ENCODE measurements around the gene GRK3.

The GRK3 gene

GRCh38 chr22:25630447-25630846, 66.0 kb downstream of the GRK3 start:
- ATAC-seq (replicated peaks) (no peak), DNase-seq (no peak)
- peaks cover 24 to 25% of the 10 kb centered on the region in 2 donors for H3K4me1 Mint-ChIP-seq
- no peaks in the 10 kb centered on the region for H3K9me3 Mint-ChIP-seq
- H3K4me3 Mint-ChIP-seq: no peak overlapping the region
- H3K36me3 Mint-ChIP-seq: peaks cover 8 to 9% of the 10 kb centered on the region in 2 donors
- H3K27ac Mint-ChIP-seq: no peak overlapping the region
- no peaks in the 10 kb centered on the region for H3K27me3 Mint-ChIP-seq

- DNase-seq (no peak), ATAC-seq (replicated peaks) (no peak)
- H3K27me3 Mint-ChIP-seq: no peaks in the 10 kb centered on the region
- H3K4me3 Mint-ChIP-seq: no peak overlapping the region
- peaks cover 4 to 6% of the 10 kb centered on the region in 2 donors for H3K9me3 Mint-ChIP-seq
- peaks cover 21 to 28% of the 10 kb centered on the region in 2 donors for H3K36me3 Mint-ChIP-seq
- H3K27ac Mint-ChIP-seq: no peak overlapping the region
- H3K4me1 Mint-ChIP-seq: peaks cover 27 to 48% of the 10 kb centered on the region in 2 donors
Measured at GRCh38 chr22:25636323-25636722, 71.8 kb downstream of the GRK3 start.

GRCh38 chr22:25637032-25637431, 72.6 kb downstream of the GRK3 start:
- H3K4me3 Mint-ChIP-seq: no peak overlapping the region
- H3K27ac Mint-ChIP-seq: no peak overlapping the region
- peaks cover 7 to 10% of the 10 kb centered on the region in 2 donors for H3K9me3 Mint-ChIP-seq
- peaks cover 28 to 35% of the 10 kb centered on the region in 2 donors for H3K36me3 Mint-ChIP-seq
- ATAC-seq (replicated peaks) (no peak), DNase-seq (no peak)
- H3K4me1 Mint-ChIP-seq: peaks cover 28 to 49% of the 10 kb centered on the region in 2 donors
- H3K27me3 Mint-ChIP-seq: no peaks in the 10 kb centered on the region

- peaks cover 7 to 10% of the 10 kb centered on the region in 2 donors for H3K9me3 Mint-ChIP-seq
- no peak for DNase-seq
- no peak overlapping the region for H3K27ac Mint-ChIP-seq
- H3K4me1 Mint-ChIP-seq: peaks cover 33 to 55% of the 10 kb centered on the region in 2 donors
- H3K36me3 Mint-ChIP-seq: peaks cover 31 to 40% of the 10 kb centered on the region in 2 donors
- ATAC-seq (replicated peaks): no peak
- no peaks in the 10 kb centered on the region for H3K27me3 Mint-ChIP-seq
- H3K4me3 Mint-ChIP-seq: no peak overlapping the region
Measured at GRCh38 chr22:25637672-25638071, 73.2 kb downstream of the GRK3 start.

- peaks cover 42 to 65% of the 10 kb centered on the region in 2 donors for H3K4me1 Mint-ChIP-seq
- H3K4me3 Mint-ChIP-seq: no peak overlapping the region
- DNase-seq (no peak), ATAC-seq (replicated peaks) (no peak)
- H3K27me3 Mint-ChIP-seq: no peaks in the 10 kb centered on the region
- H3K27ac Mint-ChIP-seq: peak overlapping the region; percentile 84
- H3K36me3 Mint-ChIP-seq: peaks cover 34 to 46% of the 10 kb centered on the region in 2 donors
- peaks cover 7 to 10% of the 10 kb centered on the region in 2 donors for H3K9me3 Mint-ChIP-seq
Measured at GRCh38 chr22:25638638-25639037, 74.2 kb downstream of the GRK3 start.

- Mint-ChIP-seq H3K9me3 (peaks cover 10% of the 10 kb centered on the region in 2 donors), H3K36me3 (peaks cover 56 to 65% of the 10 kb centered on the region in 2 donors), H3K27me3 (no peaks in the 10 kb centered on the region), H3K4me1 (peaks cover 50 to 74% of the 10 kb centered on the region in 2 donors), H3K4me3 (peak overlapping the region in 1 of 2 donors; percentile 12), H3K27ac (peak overlapping the region; percentile 87)
- DNase-seq (no peak), ATAC-seq (replicated peaks) (no peak)
Measured at GRCh38 chr22:25641650-25642049, 77.2 kb downstream of the GRK3 start.

GRCh38 chr22:25643232-25644000, 78.9 kb downstream of the GRK3 start:
- Mint-ChIP-seq H3K27me3 (no peaks in the 10 kb centered on the region), H3K9me3 (peaks cover 10 to 12% of the 10 kb centered on the region in 2 donors), H3K4me1 (peaks cover 56 to 77% of the 10 kb centered on the region in 2 donors), H3K36me3 (peaks cover 54 to 68% of the 10 kb centered on the region in 2 donors), H3K27ac (peak overlapping the region; percentile 84), H3K4me3 (peak overlapping the region; percentile 51 to 53)
- peak; percentile 27 for DNase-seq
- ATAC-seq (replicated peaks): peak; percentile 87 to 93

- Mint-ChIP-seq H3K4me1 (peaks cover 51 to 78% of the 10 kb centered on the region in 2 donors), H3K27ac (no peak overlapping the region), H3K36me3 (peaks cover 50 to 68% of the 10 kb centered on the region in 2 donors), H3K27me3 (no peaks in the 10 kb centered on the region), H3K4me3 (peak overlapping the region; percentile 51 to 53), H3K9me3 (peaks cover 6 to 8% of the 10 kb centered on the region in 2 donors)
- no peak for DNase-seq
- ATAC-seq (replicated peaks): no peak
Measured at GRCh38 chr22:25644122-25644521, 79.6 kb downstream of the GRK3 start.

- Mint-ChIP-seq H3K4me3 (peak overlapping the region; percentile 40), H3K27ac (peak overlapping the region; percentile 60), H3K36me3 (peaks cover 55 to 65% of the 10 kb centered on the region in 2 donors), H3K4me1 (peaks cover 53 to 86% of the 10 kb centered on the region in 2 donors), H3K27me3 (no peaks in the 10 kb centered on the region), H3K9me3 (peaks cover 7 to 8% of the 10 kb centered on the region in 2 donors)
- ATAC-seq (replicated peaks) (no peak), DNase-seq (no peak)
Measured at GRCh38 chr22:25645266-25645665, 80.8 kb downstream of the GRK3 start.

- ATAC-seq (replicated peaks) (no peak), DNase-seq (no peak)
- H3K27me3 Mint-ChIP-seq: no peaks in the 10 kb centered on the region
- peaks cover 8 to 10% of the 10 kb centered on the region in 2 donors for H3K9me3 Mint-ChIP-seq
- H3K36me3 Mint-ChIP-seq: peaks cover 56 to 67% of the 10 kb centered on the region in 2 donors
- peaks cover 55 to 89% of the 10 kb centered on the region in 2 donors for H3K4me1 Mint-ChIP-seq
- H3K27ac Mint-ChIP-seq: peak overlapping the region; percentile 7
- H3K4me3 Mint-ChIP-seq: peak overlapping the region in 1 of 2 donors; percentile 20
Measured at GRCh38 chr22:25645964-25646363, 81.5 kb downstream of the GRK3 start.

- Mint-ChIP-seq H3K4me1 (peaks cover 34 to 78% of the 10 kb centered on the region in 2 donors), H3K9me3 (peaks cover 8% of the 10 kb centered on the region in 2 donors), H3K36me3 (peaks cover 45 to 57% of the 10 kb centered on the region in 2 donors), H3K27ac (peak overlapping the region; percentile 91), H3K27me3 (no peaks in the 10 kb centered on the region), H3K4me3 (no peak overlapping the region)
- ATAC-seq (replicated peaks): peak; percentile 83 to 87
- no peak for DNase-seq
Measured at GRCh38 chr22:25650833-25651232, 86.4 kb downstream of the GRK3 start.

- Mint-ChIP-seq H3K9me3 (peaks cover 5 to 8% of the 10 kb centered on the region in 2 donors), H3K36me3 (peaks cover 39 to 50% of the 10 kb centered on the region in 2 donors), H3K27me3 (no peaks in the 10 kb centered on the region), H3K4me1 (peaks cover 30 to 74% of the 10 kb centered on the region in 2 donors), H3K27ac (peak overlapping the region; percentile 95), H3K4me3 (peak overlapping the region; percentile 22 to 69)
- ATAC-seq (replicated peaks) (peak; percentile 70 to 76), DNase-seq (no peak)
Measured at GRCh38 chr22:25651332-25652085, 87.0 kb downstream of the GRK3 start.

- Mint-ChIP-seq H3K27ac (no peak overlapping the region), H3K9me3 (peaks cover 4 to 8% of the 10 kb centered on the region in 2 donors), H3K36me3 (peaks cover 34 to 37% of the 10 kb centered on the region in 2 donors), H3K27me3 (no peaks in the 10 kb centered on the region), H3K4me3 (no peak overlapping the region), H3K4me1 (peaks cover 38 to 81% of the 10 kb centered on the region in 2 donors)
- ATAC-seq (replicated peaks) (no peak), DNase-seq (no peak)
Measured at GRCh38 chr22:25654676-25655075, 90.2 kb downstream of the GRK3 start.

- Mint-ChIP-seq H3K9me3 (peaks cover 4 to 5% of the 10 kb centered on the region in 2 donors), H3K27me3 (no peaks in the 10 kb centered on the region), H3K36me3 (peaks cover 34 to 38% of the 10 kb centered on the region in 2 donors), H3K27ac (peak overlapping the region; percentile 56), H3K4me1 (peaks cover 38 to 81% of the 10 kb centered on the region in 2 donors), H3K4me3 (no peak overlapping the region)
- DNase-seq: no peak
- ATAC-seq (replicated peaks): no peak
Measured at GRCh38 chr22:25655371-25655935, 91.0 kb downstream of the GRK3 start.
